ENCODE measurements around the gene SEC23IP.

The SEC23IP gene

GRCh38 chr10:119970107-119970506 lies 77.6 kb downstream of the SEC23IP start:
- Histone ChIP-seq H4K20me1 (ENCODE audit: low read depth, low read length) (no peaks in the 10 kb centered on the region), H3K9me3 (ENCODE audit: insufficient read depth, low read length) (peaks cover 9% of the 10 kb centered on the region; the same call in 1 of the 2 replicates), H3K27me3 (ENCODE audit: low read length) (no peaks in the 10 kb centered on the region), H3K4me3 (ENCODE audit: insufficient read depth, low read length, poor library complexity, severe bottlenecking) (no peak overlapping the region), H3F3A (ENCODE audit: insufficient read depth) (no peaks in the 10 kb centered on the region), H3K36me3 (ENCODE audit: low read length) (no peaks in the 10 kb centered on the region), H3K79me2 (ENCODE audit: insufficient read depth, low read length) (no peaks in the 10 kb centered on the region), H3K9me2 (replicated peaks; ENCODE audit: insufficient read depth, low read length) (no peaks in the 10 kb centered on the region), H3K27ac (ENCODE audit: low read depth, low read length) (no peak overlapping the region), H3K9ac (ENCODE audit: low read length) (no peak overlapping the region), H2AFZ (ENCODE audit: low read depth, low read length, severe bottlenecking) (no peak overlapping the region), H3K4me2 (ENCODE audit: low read depth, low read length, poor library complexity, severe bottlenecking) (no peak overlapping the region)
- TF ChIP-seq CTCF (IDR thresholded peaks at IDR 0.05; ENCODE audit: insufficient read depth, low read length, poor library complexity, severe bottlenecking), result no peak
- no peak for TF ChIP-seq EZH2phosphoT487 (conservative IDR thresholded peaks at IDR 0.05; ENCODE audit: low read length)

DNA sequence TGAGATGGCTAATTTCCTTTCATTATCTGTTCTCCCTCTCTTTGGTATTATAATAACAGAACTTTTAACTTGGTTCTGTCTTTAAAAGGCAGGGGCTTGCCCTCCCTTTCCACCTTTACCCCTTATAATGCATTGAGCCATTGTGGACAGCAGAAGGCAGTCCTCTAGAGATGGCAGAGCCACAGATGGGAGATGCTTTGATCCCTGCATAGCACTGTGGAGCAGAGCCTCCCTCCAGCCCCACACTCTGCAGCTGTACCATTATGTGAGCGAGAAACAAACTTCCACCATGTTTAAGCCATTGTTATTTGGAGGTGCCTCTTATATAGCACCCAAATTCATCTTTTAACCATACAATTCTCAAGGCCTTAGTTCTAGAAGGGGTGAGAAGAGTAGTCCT lies 78.4 kb downstream of the SEC23IP start:
- no peak for TF ChIP-seq EZH2phosphoT487 (conservative IDR thresholded peaks at IDR 0.05; ENCODE audit: low read length)
- TF ChIP-seq CTCF (IDR thresholded peaks at IDR 0.05; ENCODE audit: insufficient read depth, low read length, poor library complexity, severe bottlenecking), result no peak
- H3K27ac ChIP-seq (ENCODE audit: low read depth, low read length), result no peak overlapping the region
- no peaks in the 10 kb centered on the region for H3K36me3 ChIP-seq (ENCODE audit: low read length)
- H4K20me1 ChIP-seq (ENCODE audit: low read depth, low read length), result no peaks in the 10 kb centered on the region
- H3K9me3 ChIP-seq (ENCODE audit: insufficient read depth, low read length), result peaks cover 9% of the 10 kb centered on the region; the same call in 1 of the 2 replicates
- no peak overlapping the region for H3K4me2 ChIP-seq (ENCODE audit: low read depth, low read length, poor library complexity, severe bottlenecking)
- H3K79me2 ChIP-seq (ENCODE audit: insufficient read depth, low read length), result no peaks in the 10 kb centered on the region
- no peak overlapping the region for H3K4me3 ChIP-seq (ENCODE audit: insufficient read depth, low read length, poor library complexity, severe bottlenecking)
- H3F3A ChIP-seq (ENCODE audit: insufficient read depth), result no peaks in the 10 kb centered on the region
- no peak overlapping the region for H2AFZ ChIP-seq (ENCODE audit: low read depth, low read length, severe bottlenecking)
- H3K9me2 ChIP-seq (replicated peaks; ENCODE audit: insufficient read depth, low read length), result no peaks in the 10 kb centered on the region
- no peaks in the 10 kb centered on the region for H3K27me3 ChIP-seq (ENCODE audit: low read length)
- no peak overlapping the region for H3K9ac ChIP-seq (ENCODE audit: low read length)

DNA sequence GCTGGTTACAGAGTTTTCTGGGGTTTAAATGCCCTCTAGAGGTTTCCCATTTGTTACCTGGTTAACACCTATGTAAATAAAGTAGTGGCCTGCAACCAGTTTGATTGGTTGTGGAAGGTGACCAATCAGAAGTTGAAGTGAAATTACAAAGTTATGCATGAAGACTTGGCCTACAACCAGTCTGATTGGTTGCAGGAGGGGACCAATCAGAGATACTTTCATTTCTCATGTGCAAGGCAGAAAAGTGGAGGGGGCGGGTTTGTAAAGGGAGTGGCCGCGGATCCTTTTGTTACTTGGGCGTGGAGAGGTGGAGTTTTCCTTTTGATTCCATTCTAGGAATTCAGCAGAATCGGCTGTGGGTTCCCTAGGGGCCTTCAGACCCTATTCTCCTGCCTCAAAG lies 80.8 kb downstream of the SEC23IP start:
- Histone ChIP-seq H2AFZ (ENCODE audit: low read depth, low read length, severe bottlenecking) (no peak overlapping the region), H3K4me2 (ENCODE audit: low read depth, low read length, poor library complexity, severe bottlenecking) (no peak overlapping the region), H3K9me3 (ENCODE audit: insufficient read depth, low read length) (no peaks in the 10 kb centered on the region), H3K9ac (ENCODE audit: low read length) (no peak overlapping the region), H4K20me1 (ENCODE audit: low read depth, low read length) (no peaks in the 10 kb centered on the region), H3K79me2 (ENCODE audit: insufficient read depth, low read length) (no peaks in the 10 kb centered on the region), H3K9me2 (replicated peaks; ENCODE audit: insufficient read depth, low read length) (no peaks in the 10 kb centered on the region), H3K27ac (ENCODE audit: low read depth, low read length) (no peak overlapping the region), H3K27me3 (ENCODE audit: low read length) (no peaks in the 10 kb centered on the region), H3K4me3 (ENCODE audit: insufficient read depth, low read length, poor library complexity, severe bottlenecking) (no peak overlapping the region), H3F3A (ENCODE audit: insufficient read depth) (no peaks in the 10 kb centered on the region), H3K36me3 (ENCODE audit: low read length) (no peaks in the 10 kb centered on the region)
- no peak for TF ChIP-seq EZH2phosphoT487 (conservative IDR thresholded peaks at IDR 0.05; ENCODE audit: low read length)
- TF ChIP-seq CTCF (IDR thresholded peaks at IDR 0.05; ENCODE audit: insufficient read depth, low read length, poor library complexity, severe bottlenecking), result no peak

Measured in SU-DHL-6 (cell line).